ENCODE data around the gene LARP1. TPM values are rescaled to one million over a fixed set of nuclear protein-coding genes. Genes with fewer than 3 reads are reported as not detected.

LARP1 gene
- total RNA-seq, 3 donors from 2014 or later = 64.0 to 123 (median 73.7) TPM

GRCh38 chr5:154762700-154763099, 7.5 kb downstream of the LARP1 start:
- TF ChIP-seq CTCF (IDR thresholded peaks at IDR 0.05) (no peak), POLR2A (IDR thresholded peaks at IDR 0.05) (no peak), POLR2AphosphoS5 (IDR thresholded peaks at IDR 0.05) (no peak)
- Histone ChIP-seq H3K27ac (peak overlapping the region in 1 of 2 donors; percentile 30), H3K36me3 (no peaks in the 10 kb centered on the region), H3K4me1 (peaks cover 3 to 17% of the 10 kb centered on the region in 2 donors), H3K9me3 (no peaks in the 10 kb centered on the region), H3K27me3 (no peaks in the 10 kb centered on the region), H3K4me3 (no peak overlapping the region)
- no peak for DNase-seq (ENCODE audit: low spot score in 2 of 2)
- intact Hi-C loops (cut with DNase I; ENCODE audit: low total_unique reads) = no loop called here

GRCh38 chr5:154764967-154765366, 9.8 kb downstream of the LARP1 start:
- H3K27ac ChIP-seq = no peak overlapping the region
- H3K27me3 ChIP-seq = no peaks in the 10 kb centered on the region
- TF ChIP-seq CTCF (IDR thresholded peaks at IDR 0.05) (no peak), POLR2A (IDR thresholded peaks at IDR 0.05) (no peak)
- H3K36me3 ChIP-seq = no peaks in the 10 kb centered on the region
- H3K9me3 ChIP-seq = no peaks in the 10 kb centered on the region
- intact Hi-C loops (cut with DNase I; ENCODE audit: low total_unique reads) = no loop called here
- H3K4me3 ChIP-seq = no peak overlapping the region
- DNase-seq (ENCODE audit: low spot score in 2 of 2) = no peak
- H3K4me1 ChIP-seq = peaks cover 0 to 28% of the 10 kb centered on the region in 2 donors

- TF ChIP-seq POLR2A (IDR thresholded peaks at IDR 0.05) (no peak), POLR2AphosphoS5 (IDR thresholded peaks at IDR 0.05) (no peak), CTCF (IDR thresholded peaks at IDR 0.05) (no peak)
- H3K9me3 ChIP-seq = no peaks in the 10 kb centered on the region
- DNase-seq (ENCODE audit: low spot score in 2 of 2) = no peak
- no peaks in the 10 kb centered on the region for H3K27me3 ChIP-seq
- H3K4me1 ChIP-seq = peaks cover 0 to 32% of the 10 kb centered on the region in 2 donors
- no peak overlapping the region for H3K4me3 ChIP-seq
- intact Hi-C loops (cut with DNase I; ENCODE audit: low total_unique reads) = no loop called here
- no peak overlapping the region for H3K27ac ChIP-seq
- H3K36me3 ChIP-seq = no peaks in the 10 kb centered on the region
Observed at GRCh38 chr5:154765396-154765925, 10.3 kb downstream of the LARP1 start.

- TF ChIP-seq CTCF (IDR thresholded peaks at IDR 0.05) (no peak), POLR2A (IDR thresholded peaks at IDR 0.05) (no peak), POLR2AphosphoS5 (IDR thresholded peaks at IDR 0.05) (no peak)
- H3K27me3 ChIP-seq = no peaks in the 10 kb centered on the region
- no peak for DNase-seq (ENCODE audit: low spot score in 2 of 2)
- H3K4me1 ChIP-seq = peaks cover 6 to 31% of the 10 kb centered on the region in 2 donors
- H3K4me3 ChIP-seq = no peak overlapping the region
- H3K9me3 ChIP-seq = no peaks in the 10 kb centered on the region
- intact Hi-C loops (cut with DNase I; ENCODE audit: low total_unique reads) = no loop called here
- no peak overlapping the region for H3K27ac ChIP-seq
- H3K36me3 ChIP-seq = no peaks in the 10 kb centered on the region
Observed at GRCh38 chr5:154766558-154767281, 11.5 kb downstream of the LARP1 start.

- DNase-seq (ENCODE audit: low spot score in 2 of 2) = no peak
- Histone ChIP-seq H3K27ac (no peak overlapping the region), H3K9me3 (no peaks in the 10 kb centered on the region), H3K4me1 (peaks cover 6 to 30% of the 10 kb centered on the region in 2 donors), H3K36me3 (no peaks in the 10 kb centered on the region), H3K27me3 (no peaks in the 10 kb centered on the region), H3K4me3 (no peak overlapping the region)
- intact Hi-C loops (cut with DNase I; ENCODE audit: low total_unique reads) = no loop called here
- TF ChIP-seq POLR2AphosphoS5 (IDR thresholded peaks at IDR 0.05) = no peak
- no peak for TF ChIP-seq POLR2A (IDR thresholded peaks at IDR 0.05)
- no peak for TF ChIP-seq CTCF (IDR thresholded peaks at IDR 0.05)
Observed at GRCh38 chr5:154767576-154767975, 12.4 kb downstream of the LARP1 start.
